ENCODE measurements around the gene KLF13. TPM values are rescaled to one million over a fixed set of nuclear protein-coding genes. Genes with fewer than 3 reads are reported as not detected.

Gene KLF13
- total RNA-seq (140 and 147 TPM in 2 replicates), polyA plus RNA-seq (65.5 and 117 TPM in 2 replicates), polyA minus RNA-seq (168 and 218 TPM in 2 replicates)
- total RNA-seq (2013): 95.9 TPM

- H3K27me3 Mint-ChIP-seq: no peaks in the 10 kb centered on the region
- no peaks in the 10 kb centered on the region for H3K9me3 Mint-ChIP-seq (ENCODE audit: insufficient read depth)
Observed at GRCh38 chr15:31326156-31326874, at the start of gene KLF13. Gene KLF13 (plus strand): TSS chr15:31326835. CDS start chr15:31327213, 378 bp downstream.

More at GRCh38 chr15:31326156-31326874, at the start of gene KLF13:
- Histone ChIP-seq H3K27me3 (replicated peaks in 1 of 4; ENCODE audit: control extremely low read depth in 1 of 4, control insufficient read depth in 3 of 4, insufficient read depth in 4 of 4, low read length in 3 of 4) (no peaks in the 10 kb centered on the region), H3K4me2 (replicated peaks; ENCODE audit: low read depth, low read length, poor library complexity, severe bottlenecking) (peak within 1 kb of the TSS; percentile 91), H3K4me1 (ENCODE audit: control insufficient read depth in 2 of 2, insufficient read depth in 2 of 2, low read length in 2 of 2) (peaks cover 49 to 59% of the 10 kb centered on the region in 2 donors), H3K9ac (ENCODE audit: low read length) (peak within 1 kb of the TSS; percentile 78), H3K27ac (ENCODE audit: low read length in 2 of 2) (peak within 1 kb of the TSS; percentile 83 to 97), H4K20me1 (ENCODE audit: control insufficient read depth, insufficient read depth, low read length, poor library complexity, severe bottlenecking) (peaks cover 33% of the 10 kb centered on the region), H2AFZ (ENCODE audit: insufficient read depth, low read depth, low read length, poor library complexity, severe bottlenecking) (peak within 1 kb of the TSS; percentile 75), H3K79me2 (ENCODE audit: control insufficient read depth, insufficient read depth, low read length) (peaks cover 44% of the 10 kb centered on the region), H3K9me3 (ENCODE audit: control extremely low read depth in 1 of 3, control insufficient read depth in 2 of 3, insufficient read depth in 1 of 3, low read length in 2 of 3) (no peaks in the 10 kb centered on the region), H3K36me3 (replicated peaks in 1 of 2; ENCODE audit: control extremely low read depth in 1 of 2, control insufficient read depth in 1 of 2, extremely low read depth in 1 of 2, insufficient read depth in 2 of 2, low read length in 1 of 2) (peaks cover 2 to 12% of the 10 kb centered on the region in 2 experiments), H3K4me3 (ENCODE audit: control extremely low read depth in 1 of 5, extremely low read depth in 1 of 5, insufficient read depth in 1 of 5, low read depth in 2 of 5, low read length in 4 of 5) (peak within 1 kb of the TSS; percentile 11 to 89 (median 80))
- Mint-ChIP-seq H3K4me1 (peaks cover 62% of the 10 kb centered on the region), H3K27ac (peak within 1 kb of the TSS; percentile 99), H3K4me3 (peak within 1 kb of the TSS; percentile 95)
- ChIA-PET CTCF (interaction anchor here (0.9 to 5.2 kb wide), 14 partner anchors 27 to 163 kb away, joined by 3 to 70 read pairs (median 6); no protein-coding TSS in a partner anchor), POLR2A (interaction anchor here (0.9 to 7.0 kb wide), 21 partner anchors 12 to 162 kb away, joined by 3 to 137 read pairs (median 7); no protein-coding TSS in a partner anchor)
- ATAC-seq (ENCODE audit: low read depth) (peak; percentile 70), DNase-seq (peak; percentile 100)
- intact Hi-C loops (cut with micrococcal nuclease): loop anchor here (1.0 to 10.0 kb wide), 4 partner anchors 109 to 702 kb away; partner anchors contain the start of gene ARHGAP11B
- under 1% methylated on average over 99 of the region's 99 CpGs for WGBS (ENCODE audit: insufficient coverage)
- TF ChIP-seq CTCF (IDR thresholded peaks at IDR 0.05): no peak
- TF ChIP-seq EZH2 (IDR thresholded peaks at IDR 0.05; ENCODE audit: borderline replicate concordance, insufficient read depth, low read depth, low read length, poor library complexity, severe bottlenecking): no peak

Data from B cell (primary cell).